ENCODE data around the gene BLID.

The BLID gene

GRCh38 chr11:122081073-122081472 is 34.9 kb downstream of the BLID start:
- DNase-seq (ENCODE audit: low read depth): no peak

- DNase-seq (ENCODE audit: low read depth): no peak
These were observed 38.6 kb downstream of the BLID start for GRCh38 chr11:122077459-122077858.

- no peak for DNase-seq (ENCODE audit: low read depth)
These were observed 39.4 kb downstream of the BLID start for GRCh38 chr11:122076512-122077120.

- DNase-seq (ENCODE audit: low read depth): no peak
These were observed 41.0 kb downstream of the BLID start for GRCh38 chr11:122075016-122075415.

- DNase-seq (ENCODE audit: low read depth): no peak
These were observed 42.0 kb downstream of the BLID start for GRCh38 chr11:122074022-122074421.

- DNase-seq (ENCODE audit: low read depth): no peak
These were observed 44.3 kb downstream of the BLID start for GRCh38 chr11:122071709-122072202.

GRCh38 chr11:122069707-122070360 is 46.2 kb downstream of the BLID start:
- DNase-seq (ENCODE audit: low read depth): no peak

- DNase-seq (ENCODE audit: low read depth): no peak
These were observed 47.2 kb downstream of the BLID start for GRCh38 chr11:122068837-122069236.

- no peak for DNase-seq (ENCODE audit: low read depth)
These were observed 47.9 kb downstream of the BLID start for GRCh38 chr11:122068141-122068540.
